ENCODE measurements around the gene ATG2B. TPM values are rescaled to one million over a fixed set of nuclear protein-coding genes. Genes with fewer than 3 reads are reported as not detected.

Gene ATG2B
- total RNA-seq, 1 donor from 2014 or later = 16.0 TPM

DNA sequence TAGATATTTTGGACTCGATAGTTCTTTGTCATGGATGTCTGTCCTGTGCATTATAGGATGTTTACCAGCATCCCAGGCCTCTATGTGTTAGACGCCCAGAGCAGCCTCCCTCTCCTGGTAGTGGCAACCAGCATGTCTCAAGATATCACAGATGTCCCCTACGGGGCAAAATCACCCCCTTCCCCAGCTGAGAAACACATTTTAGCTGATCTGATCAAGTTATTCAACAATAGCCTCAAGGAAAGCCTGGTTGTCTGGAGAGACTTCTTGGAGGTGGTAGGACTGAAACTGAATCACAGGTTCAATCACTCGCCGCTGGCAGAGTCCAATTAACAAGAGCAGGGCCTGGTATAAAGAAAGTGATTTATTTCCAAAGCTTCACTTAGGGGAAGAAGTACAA, 89.5 kb downstream of the ATG2B start:
- DNase-seq (ENCODE audit: low read depth, low spot score) = no peak

DNA sequence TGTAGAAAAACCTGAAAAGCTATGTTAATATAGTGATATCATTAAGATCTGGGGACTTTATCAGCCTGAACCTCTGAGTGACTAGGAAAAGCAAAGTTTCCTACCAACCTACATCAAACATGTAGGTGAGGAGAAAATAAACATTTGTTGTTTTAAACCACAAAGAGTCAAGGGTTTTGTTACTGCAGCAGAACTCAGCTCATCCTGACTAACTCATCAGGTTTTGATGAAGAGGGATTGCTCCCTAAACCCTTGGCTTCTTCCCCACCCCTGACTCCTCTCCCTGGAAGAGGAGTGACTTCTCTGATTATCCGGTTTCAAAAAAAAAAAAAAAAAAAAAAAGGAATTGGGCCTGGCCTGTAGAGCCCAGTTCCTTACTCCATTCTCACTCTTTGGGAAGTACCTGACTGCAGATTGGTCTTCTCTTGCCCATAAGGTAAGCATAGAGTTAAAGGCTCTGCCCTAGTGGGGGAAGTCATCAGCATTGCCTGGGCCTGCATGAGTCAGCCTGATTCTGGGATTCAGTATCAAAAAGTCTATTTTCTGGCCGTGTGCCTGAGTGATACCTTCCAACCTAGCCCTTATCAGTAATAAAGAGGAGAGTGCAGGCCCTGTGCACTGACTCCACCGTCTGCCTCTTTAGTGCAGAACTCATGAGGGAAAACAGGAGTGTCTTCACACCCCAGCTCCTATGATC, 90.2 kb downstream of the ATG2B start:
- no peak for DNase-seq (ENCODE audit: low read depth, low spot score)

- DNase-seq (ENCODE audit: low read depth, low spot score) = no peak
These were observed 91.7 kb downstream of the ATG2B start for GRCh38 chr14:96271421-96271762.

GRCh38 chr14:96270565-96271420, 92.3 kb downstream of the ATG2B start:
- DNase-seq (ENCODE audit: low read depth, low spot score) = no peak

- DNase-seq (ENCODE audit: low read depth, low spot score) = no peak
These were observed 93.8 kb downstream of the ATG2B start for GRCh38 chr14:96269359-96269710.

- DNase-seq (ENCODE audit: low read depth, low spot score) = no peak
These were observed 94.4 kb downstream of the ATG2B start for GRCh38 chr14:96268431-96269358.

DNA sequence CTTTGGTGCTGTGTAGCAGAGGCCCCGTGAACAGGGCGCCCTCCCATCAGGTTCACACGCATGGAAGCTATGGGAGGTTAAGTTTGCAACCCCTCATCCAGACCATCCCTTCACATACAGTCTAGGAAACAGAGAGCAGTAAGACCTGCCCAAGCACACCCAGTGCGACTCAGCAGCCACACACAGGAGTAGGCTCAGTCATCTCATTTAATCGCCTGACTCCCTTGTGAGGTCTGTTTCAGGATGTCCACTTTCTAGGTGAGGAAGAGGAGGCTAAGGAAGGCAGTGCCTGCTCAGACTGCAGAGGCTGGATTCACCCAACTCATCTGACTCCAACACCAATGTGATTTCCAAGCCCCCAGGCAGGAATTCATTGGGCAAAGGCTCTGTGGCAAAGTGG, 95.2 kb downstream of the ATG2B start:
- DNase-seq (ENCODE audit: low read depth, low spot score) = no peak

DNA sequence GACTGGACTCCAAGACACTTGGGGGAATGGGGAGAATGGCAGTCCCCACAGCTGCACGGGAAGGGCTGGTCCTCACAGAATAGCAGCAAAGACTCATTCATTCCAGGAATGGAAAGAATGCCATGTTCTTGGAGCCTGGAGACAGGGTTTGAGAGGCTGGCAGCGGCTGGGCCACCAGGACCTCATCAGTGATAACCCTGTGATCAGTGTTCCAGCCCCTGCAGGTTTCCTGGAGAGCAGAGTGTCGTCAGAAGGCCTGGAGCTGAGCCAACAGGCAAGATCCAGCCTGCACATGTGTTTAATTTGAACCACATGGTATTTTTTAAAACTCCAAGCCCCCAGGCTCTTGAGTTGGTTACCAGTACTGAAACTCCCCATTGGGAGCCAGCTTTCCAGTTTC, 95.8 kb downstream of the ATG2B start:
- DNase-seq (ENCODE audit: low read depth, low spot score) = no peak

DNA sequence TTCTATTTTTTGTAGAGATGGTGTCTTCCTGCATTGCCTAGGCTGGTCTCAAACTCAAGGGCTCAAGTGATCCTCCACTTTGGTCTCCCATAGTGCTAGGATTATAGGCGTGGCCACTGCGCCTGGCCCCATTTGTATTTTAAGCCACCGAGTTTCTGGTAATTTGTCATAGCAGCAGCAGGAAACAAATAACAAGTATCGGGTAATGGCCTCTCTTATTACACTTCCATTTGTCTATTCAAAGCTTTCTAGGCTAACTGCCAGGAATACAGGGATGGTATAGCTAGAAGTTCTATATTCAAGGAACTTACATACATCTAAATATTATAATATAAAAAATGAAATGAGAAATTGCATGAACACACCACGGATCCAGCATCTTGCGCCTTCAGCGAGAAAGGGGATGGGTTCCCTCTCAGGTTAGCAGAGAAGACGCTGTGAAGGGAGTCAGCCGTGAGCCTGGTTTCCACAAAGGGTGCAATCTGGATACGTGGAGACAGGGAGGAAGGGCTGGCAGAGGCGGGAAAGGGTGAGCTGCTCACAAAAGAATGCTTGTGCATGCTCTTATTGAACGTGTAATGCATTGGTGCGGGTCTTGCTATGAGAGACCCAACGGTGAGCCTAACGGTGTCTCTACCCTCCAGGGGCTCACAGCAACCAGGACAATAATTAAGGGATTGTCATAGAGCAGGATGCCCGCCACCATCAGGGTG, 97.6 kb downstream of the ATG2B start:
- DNase-seq (ENCODE audit: low read depth, low spot score) = no peak

DNA sequence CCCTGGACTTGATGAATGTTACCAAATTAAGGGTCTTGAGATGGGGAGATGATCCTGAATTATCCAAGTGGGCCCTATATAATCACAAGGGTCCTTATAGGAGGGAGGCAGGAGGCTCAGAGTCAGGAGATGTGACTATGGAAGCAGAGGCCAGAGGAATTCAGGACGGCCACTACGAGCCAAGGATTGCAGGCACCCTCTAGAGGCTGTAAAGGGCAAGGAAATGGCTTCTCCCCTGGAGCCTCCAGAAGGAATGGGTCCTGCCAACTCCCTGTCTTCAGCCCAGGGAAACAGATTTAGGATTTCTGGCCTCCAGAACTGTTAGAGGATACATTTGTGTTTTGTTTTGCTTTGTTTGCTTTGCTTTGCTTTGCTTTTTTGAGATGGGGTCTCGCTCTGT, 98.3 kb downstream of the ATG2B start:
- DNase-seq (ENCODE audit: low read depth, low spot score) = no peak

- no peak for DNase-seq (ENCODE audit: low read depth, low spot score)
These were observed 99.0 kb downstream of the ATG2B start for GRCh38 chr14:96264200-96264553.

DNA sequence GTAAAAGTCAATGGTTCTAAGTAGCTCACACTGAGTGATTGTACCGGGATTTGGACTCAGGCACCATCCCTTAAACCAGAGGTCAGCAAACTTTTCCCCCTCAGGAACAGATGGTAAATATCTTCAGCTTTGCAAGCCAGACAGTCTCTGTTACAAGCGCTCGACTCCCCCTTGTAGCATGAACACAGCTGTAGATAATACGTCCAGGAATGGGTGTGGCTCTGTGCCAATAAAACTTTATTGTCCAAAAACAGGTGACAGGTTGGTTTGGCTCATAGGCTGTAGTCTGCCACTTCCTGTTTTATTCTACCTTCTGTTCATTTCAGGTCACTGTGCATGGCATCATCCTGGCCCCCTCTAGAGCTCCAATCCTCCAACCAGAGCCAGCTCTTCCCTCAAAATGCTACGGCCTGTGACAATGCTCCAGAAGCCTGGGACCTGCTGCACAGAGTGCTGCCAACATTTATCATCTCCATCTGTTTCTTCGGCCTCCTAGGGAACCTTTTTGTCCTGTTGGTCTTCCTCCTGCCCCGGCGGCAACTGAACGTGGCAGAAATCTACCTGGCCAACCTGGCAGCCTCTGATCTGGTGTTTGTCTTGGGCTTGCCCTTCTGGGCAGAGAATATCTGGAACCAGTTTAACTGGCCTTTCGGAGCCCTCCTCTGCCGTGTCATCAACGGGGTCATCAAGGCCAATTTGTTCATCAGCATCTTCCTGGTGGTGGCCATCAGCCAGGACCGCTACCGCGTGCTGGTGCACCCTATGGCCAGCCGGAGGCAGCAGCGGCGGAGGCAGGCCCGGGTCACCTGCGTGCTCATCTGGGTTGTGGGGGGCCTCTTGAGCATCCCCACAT, 99.6 kb downstream of the ATG2B start:
- DNase-seq (ENCODE audit: low read depth, low spot score) = no peak

DNA sequence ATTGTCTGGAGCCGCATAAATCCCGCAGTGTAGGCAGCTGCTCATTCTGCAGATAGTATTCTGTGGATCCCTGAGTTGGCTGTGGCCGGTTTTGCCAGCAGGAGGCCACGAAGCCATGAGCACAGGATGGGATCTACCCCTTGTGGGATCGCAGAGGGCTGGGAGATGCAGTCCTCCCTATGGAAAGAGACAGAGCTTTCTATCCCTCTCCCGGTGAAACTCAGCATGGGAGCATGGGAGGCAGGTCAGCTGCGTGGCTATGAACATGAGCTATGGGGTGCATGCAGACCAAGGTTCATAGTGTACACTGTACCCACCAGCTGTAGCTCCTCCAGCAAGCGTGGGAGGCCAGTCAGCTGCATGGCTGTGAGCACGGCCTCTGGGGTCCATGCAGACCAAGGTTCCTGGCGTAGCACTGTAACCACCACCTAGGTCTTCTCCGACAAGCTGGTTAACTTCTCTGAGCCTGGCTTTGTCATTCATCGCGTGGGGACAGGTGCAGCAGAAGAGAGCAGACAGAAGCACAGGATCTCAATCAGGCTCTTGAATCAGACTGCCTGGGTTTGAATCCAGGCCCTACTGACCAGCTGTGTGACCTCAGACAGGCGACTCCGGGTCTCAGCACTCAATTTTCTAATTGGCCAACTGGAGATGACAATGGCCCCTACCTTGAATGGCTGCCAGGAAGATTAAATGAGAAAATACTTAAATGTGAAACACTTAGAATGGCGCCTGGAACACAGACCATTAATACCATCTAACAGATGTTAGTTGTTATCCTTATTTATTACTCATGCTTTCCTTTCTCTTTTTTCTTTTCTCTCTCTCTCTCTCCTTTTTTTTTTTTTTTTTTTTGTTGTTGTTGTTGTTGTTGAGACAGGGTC, 101.1 kb downstream of the ATG2B start:
- DNase-seq (ENCODE audit: low read depth, low spot score) = no peak

GRCh38 chr14:96261053-96261452, 102.1 kb downstream of the ATG2B start:
- DNase-seq (ENCODE audit: low read depth, low spot score) = no peak

GRCh38 chr14:96260341-96260821, 102.8 kb downstream of the ATG2B start:
- no peak for DNase-seq (ENCODE audit: low read depth, low spot score)

DNA sequence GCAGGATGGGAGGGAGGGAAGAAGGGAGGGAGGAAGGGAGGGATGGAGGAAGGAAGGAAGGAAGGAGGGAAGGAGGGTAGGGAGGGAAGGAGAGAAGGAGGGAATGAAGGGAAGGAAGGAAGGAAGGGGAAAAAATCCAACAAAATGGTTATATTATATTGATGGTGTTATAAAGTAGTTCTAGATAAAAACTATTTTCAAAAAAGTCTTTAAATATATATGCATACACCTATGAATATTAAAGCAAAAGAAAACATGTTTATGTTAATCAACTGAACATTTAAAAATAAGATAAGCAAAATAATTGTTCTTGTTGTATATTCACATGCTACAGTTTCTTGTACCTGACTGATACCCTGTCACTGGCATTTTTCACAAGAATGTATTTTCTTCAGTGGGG, 105.2 kb downstream of the ATG2B start:
- no peak for DNase-seq (ENCODE audit: low read depth, low spot score)

GRCh38 chr14:96257056-96257455, 106.1 kb downstream of the ATG2B start:
- DNase-seq (ENCODE audit: low read depth, low spot score) = no peak

DNA sequence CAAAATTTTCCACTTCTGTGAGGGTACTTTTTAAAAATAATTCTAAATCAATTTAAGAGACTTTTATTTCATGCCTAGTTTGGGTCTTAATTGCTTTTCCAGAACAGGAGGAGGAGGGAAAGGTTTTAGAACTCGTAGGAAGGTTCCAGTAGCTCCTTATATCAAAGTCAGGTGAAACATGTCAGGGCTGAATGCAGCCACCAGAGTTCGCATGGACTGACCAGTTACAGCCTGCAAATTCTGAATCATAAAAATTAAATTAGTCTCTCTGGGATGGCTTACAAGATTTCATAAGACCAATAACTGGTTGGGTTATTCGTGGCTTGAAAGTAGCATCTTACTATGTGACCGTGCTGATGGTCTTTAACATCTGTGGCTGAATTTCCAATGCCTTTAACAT, 106.7 kb downstream of the ATG2B start:
- DNase-seq (ENCODE audit: low read depth, low spot score) = no peak
